Right lung (tissue), 5 donors: ENCODE measurements around the gene TMEM95. TPM values are rescaled to one million over a fixed set of nuclear protein-coding genes. Genes with fewer than 3 reads are reported as not detected.
"Not testable (repeated sequence)": the region's sequence is repeated elsewhere in the genome, so short reads cannot be mapped to it uniquely, and the experiment has no call there.

Experiments
- DNase-seq, 2 donors: peaks; one replicate each; pipeline ENCODE4 v3.0.0-alpha.2; 2013
- polyA plus RNA-seq, 5 donors: library from polyadenylated mRNA; unstranded; fragments of 120-200 nt; gene quantifications; one replicate each; pipeline versions ENCODE4 v1.2.1 to v1.2.3, GENCODE V29; 2013; ENCODE audit warnings: inconsistent platforms in 1 of 5, low replicate concordance in 1 of 5; ENCODE audit not compliant: insufficient read length in 5 of 5, insufficient read depth in 1 of 5

Gene TMEM95
- polyA plus RNA-seq, 5 donors = not detected

DNA sequence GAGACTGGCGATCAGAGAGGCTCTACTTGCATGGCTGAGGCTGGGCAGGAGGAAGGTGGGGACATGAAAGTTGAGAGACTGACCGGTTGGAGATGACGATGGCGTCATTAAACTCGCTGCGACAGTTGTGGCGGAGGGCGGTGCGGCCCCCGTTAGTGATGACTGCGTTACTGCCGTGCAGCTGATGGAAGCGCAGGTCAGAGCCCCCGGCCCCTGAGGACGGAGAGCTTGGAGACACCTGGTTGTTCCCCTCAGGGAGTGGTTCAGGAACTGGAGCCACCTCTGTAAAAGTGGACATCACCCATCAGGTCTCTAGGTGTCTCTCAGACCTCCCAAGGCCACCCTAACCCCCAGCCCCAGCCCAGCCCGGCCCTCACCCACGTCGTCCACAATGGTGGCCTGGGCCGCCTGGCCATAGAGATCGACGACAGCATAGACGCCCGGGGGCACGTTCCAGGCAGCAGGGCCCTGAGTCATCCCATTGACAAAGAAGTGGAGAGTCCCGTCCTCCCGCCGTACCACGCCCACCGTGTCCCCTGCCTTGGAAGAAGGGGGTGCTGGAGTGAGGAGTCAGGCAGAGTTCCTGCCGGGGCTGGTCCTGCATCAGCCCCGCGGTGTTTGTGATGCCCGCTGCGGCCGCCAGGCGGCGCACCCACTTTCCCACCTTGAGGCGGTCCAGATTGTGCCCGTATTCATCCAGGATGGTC, 31.1 kb upstream of the TMEM95 start:
- no peak for DNase-seq

DNA sequence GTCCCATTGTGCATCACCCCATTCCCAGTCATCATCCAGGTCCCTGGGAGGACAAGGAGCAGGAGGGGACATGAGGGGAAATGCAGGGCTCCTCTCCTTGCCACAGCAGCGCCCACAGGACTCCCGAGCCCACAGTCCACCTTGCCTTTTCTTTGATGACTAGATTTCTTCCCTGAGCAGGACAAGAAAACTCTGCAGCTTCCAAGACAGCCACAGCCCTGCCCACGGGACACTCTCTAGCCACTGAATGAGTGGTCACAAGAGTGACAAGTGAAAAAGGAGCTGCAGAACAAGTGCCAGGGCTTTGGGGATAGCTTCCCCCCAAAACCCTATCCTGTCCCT, 30.5 kb upstream of the TMEM95 start:
- no peak for DNase-seq

DNA sequence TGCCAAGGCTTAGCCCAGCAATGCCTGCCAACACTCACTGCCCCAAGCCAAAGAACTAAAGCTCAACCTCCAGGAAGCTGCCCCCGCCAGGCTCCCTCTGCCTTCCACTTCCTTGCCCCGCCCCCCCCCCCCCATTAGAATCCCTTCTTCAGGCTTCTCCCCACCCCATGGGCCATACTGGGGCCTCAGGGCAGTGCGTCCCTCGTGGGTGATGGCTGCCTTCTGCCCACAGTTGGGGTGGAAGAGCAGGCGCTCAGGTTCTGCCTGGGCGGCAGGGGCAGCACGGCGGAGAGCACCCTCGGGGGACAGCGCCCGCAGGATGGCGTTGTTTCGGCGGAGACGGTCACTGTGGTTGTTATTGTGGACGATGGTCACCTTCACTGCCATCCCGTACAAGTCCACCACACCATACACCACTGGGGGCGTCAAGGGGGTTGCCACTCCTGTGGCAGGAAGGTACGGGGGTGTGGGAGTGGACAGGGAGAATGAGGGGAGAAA, 29.9 kb upstream of the TMEM95 start:
- no peak for DNase-seq

DNA sequence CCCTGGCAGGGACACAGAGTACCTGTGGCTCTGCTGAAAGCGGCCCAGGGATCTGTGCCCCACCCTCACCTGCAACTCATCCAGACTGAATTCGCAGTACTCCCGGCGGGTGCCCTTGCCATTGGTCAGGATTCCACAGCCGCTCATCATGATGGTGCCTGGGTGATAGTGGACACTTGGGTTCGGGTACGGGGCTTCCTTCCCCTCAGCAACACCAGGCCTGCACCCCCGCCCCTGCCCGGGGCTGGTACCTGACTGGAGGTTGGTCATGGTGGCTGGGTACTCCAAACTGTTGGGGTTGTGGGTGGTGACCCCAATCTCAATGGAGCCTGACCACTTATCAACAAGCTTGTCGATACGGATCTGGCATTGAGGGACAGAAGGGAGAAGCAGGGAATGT, 28.8 kb upstream of the TMEM95 start:
- DNase-seq = no peak

DNA sequence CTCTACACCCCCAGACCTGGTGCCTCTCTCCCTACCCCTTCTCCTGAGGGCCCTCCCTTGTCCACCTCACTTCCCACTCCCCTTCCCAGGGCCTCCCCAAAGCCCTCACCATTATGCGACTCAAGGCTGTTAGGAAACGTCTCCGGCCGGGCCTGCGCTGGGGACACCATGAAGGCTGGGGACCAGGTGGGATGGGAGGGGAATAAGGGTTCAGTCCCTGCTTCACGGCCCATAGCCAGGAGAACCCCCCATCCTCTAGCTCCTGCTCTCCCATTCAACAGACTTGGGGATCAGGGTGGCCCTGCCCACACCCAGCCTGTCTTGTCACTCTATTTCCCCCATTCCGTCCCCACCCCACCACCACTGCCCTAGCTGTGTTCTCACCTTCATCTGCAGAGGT, 27.9 kb upstream of the TMEM95 start:
- no peak for DNase-seq

DNA sequence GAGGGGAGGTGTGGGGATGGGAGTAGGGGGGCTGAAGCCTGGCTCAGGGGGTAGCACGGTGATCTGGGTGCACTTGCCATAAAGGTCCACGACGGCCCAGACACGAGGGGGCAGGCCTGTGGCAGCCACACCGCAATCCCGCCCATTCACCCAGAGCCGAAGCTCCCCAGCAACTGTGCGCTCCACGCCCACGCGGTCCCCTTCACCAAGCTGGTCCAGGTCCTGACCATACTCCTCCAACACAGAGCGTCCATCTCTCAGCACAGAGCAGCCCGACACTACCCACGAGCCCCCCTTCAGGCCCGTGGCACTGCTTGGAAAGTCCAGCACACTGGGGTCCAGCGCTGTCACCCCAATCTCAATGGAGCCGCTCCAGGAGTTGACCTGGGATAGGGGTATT, 27.5 kb upstream of the TMEM95 start:
- DNase-seq = no peak

DNA sequence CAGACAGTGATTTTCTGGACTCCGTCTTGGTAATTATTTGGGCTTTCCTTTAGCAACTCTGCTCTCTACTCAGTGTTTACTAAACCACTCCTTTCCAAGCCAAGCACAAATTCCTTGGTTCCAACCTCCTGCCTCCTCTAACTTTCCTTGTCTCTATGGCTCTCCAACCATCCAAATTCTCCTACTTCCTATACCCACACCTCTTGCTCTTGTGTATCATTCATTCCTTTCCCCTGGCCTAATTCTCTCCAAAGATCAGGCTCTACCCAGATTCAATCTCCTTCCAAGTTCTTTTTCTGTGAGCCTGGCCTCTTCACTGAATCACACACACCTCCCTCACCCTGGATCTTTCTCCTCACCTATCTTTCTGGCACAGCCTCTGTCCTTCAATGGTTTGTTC, 26.9 kb upstream of the TMEM95 start:
- DNase-seq = no peak

DNA sequence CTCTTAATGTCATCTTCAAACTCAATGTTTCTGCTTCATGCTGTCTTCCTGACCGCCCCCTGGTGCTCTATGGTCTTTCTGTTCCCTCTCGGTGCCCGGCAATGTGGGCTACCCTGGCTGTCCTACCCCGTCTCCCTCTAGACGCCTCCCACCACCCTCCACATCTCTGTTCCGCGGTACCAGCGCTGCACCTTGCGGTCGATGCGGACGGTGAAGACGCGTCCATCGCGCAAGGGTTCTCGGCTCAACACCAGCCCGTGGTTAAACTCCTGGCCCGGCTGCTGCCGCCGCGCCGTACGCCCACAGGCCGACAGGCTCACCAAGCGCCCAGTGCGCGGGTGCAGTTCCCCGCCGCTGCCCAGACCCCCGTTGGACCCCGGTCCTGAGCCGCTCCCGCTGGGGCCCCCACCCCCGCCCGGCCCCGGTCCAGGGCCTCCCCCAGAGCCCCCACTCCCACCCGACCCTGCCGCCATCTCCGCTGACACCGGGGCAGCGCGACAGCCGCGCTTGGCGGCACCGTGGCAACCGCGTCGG, 26.0 kb upstream of the TMEM95 start, which contains the start of gene NEURL4:
Gene NEURL4, minus strand, starts transcription at position 496 of the 534 bp plus-strand sequence. Its CDS starts 23 bp downstream, at position 473.
- DNase-seq = no peak

DNA sequence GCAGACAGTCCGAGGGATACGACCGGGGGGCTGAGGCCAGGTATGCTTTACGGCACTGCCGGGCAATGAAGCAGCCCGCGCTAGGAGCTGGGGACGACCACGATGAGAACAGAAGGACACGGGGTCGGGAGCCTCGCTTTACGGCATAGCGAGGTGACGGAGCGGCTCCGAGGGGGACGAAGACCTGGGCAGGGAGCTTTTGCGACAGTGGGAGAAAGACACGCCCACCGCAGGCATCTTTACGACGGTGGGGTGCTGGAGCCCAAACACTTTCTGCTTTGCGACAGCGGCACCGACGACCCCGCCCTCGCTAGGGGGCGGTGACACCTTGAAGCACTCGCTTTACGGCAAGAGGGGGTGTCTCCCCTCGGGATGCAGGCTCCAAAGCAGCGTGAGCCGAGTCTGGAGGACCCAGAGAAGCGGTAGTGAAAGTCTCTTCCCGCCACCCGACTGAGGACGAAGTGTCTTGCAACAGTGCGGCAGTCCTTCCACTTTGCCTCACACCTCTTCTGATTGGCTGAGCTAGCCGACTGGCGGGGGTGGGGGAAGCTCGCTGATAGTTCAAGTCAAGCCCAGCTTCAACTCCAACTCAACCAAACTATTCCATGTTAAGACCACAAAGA, 25.5 kb upstream of the TMEM95 start:
- peak; percentile 99 for DNase-seq

DNA sequence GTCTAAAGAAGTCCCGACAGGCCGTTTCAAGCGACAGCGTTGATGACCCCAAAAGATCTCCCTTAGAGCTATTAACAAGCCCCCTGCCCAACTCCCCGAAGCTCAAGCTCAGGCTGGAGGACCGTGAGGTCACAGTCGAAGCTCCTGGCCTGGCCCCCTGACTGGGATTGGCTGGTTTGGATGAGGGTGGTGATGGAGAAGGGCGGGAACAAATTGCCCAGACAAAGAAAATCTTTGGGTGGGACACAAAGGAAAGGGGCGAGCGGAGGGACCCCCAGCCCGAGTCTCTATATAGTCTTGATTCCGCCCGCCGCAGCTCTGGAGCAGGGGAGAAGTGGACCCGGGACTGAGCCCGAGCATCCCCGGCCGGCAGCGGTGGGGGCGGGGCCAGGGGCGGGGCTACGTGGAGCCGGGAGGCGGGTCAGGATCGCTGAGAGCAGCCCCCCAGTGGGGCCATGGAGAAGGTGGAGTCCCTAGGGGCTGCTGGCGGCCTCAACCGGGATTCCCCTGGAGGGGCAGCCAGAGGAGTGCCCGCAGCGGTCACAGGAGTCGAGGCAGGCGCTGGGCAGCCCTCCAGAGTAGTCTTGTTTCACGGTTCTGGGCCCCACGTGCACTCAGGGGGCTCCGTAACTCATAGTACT, 24.8 kb upstream of the TMEM95 start:
- DNase-seq = peak in 1 of 2 donors; percentile 79

DNA sequence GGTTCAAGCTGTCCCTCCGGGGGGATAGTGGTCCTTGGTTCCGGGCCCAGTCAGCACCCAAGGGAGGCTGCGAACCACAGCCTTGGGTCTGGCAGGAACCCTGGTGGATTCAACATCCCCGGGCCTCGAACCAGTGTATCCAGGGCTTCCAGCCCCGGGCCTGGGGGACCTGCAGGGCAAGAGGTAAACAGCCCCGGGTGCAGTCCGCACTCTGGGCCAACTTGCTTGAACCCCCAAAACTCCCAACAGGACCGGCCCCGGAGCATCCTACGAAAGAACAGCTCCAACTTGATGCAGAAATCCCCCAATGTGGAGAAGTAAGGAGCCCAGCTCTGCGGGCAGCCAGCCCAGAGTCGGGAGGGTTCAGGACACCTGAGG, 24.3 kb upstream of the TMEM95 start:
- no peak for DNase-seq

DNA sequence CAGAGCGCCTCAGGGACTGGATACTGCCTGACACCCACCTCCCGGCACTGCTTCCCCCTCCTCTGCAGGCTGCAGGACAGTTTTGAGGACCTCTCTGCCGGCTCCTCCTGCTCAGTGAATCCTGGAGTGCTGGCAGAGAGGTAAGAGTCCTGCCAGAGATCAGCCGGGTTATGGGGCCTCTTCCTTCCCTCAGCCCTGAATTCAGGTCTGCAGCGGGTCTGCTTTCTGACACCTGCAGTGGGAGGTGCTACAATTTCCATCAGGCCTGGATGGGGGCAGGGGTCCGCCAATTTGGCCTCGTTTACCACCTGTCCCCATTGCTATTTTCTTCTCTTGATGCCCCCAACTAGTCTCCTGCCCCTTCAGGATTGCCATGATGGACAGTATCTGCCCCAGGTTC, 22.8 kb upstream of the TMEM95 start:
- no peak for DNase-seq

DNA sequence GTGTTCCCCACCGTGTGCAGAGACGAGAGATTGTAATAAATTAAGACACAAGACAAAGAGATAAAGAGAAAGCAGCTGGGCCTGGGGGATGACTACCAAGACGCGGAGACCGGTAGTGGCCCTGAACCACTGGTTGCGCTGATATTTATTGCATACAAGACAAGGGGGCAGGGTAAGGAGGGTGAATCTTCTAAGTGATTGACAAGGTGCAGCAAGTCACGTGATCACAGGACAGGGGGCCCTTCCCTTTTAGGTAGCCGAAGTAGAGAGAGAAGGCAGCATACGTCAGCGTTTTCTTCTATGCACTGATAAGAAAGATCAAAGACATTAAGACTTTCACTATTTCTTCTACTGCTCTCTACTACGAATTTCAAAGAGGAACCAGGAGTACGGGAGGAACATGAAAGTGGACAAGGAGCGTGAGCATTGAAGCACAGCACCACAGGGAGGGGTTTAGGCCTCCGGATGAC, 22.3 kb upstream of the TMEM95 start:
- DNase-seq = not testable (repeated sequence)

DNA sequence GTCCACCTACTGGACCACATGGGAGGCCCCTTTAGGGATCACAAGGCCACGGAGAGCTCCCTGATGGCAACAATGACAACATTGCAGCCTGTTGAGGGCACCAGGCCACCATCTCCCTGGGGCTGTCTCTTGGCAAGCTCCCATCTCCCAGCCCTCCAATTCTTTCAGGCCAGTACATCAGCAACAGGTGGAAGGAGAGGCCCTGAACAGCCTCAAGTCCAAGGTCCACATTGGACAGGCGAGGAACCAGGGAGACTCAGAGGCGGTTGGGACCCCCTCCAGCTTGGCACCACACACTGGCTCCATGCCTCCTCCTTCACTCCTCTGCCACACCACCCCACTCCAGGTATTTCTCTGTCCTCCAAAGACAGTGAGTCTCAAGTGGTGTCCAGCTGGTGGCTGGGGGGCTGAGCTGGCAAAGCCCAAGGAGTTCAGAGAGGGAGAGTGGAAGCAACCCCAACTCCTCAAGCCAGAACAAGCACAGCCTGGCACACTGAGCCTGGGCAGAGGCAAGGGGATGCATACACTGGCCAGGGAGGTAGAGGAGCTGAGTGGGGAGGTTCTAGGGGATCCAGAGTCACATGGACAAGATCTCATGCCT, 19.9 kb upstream of the TMEM95 start:
- DNase-seq = no peak

DNA sequence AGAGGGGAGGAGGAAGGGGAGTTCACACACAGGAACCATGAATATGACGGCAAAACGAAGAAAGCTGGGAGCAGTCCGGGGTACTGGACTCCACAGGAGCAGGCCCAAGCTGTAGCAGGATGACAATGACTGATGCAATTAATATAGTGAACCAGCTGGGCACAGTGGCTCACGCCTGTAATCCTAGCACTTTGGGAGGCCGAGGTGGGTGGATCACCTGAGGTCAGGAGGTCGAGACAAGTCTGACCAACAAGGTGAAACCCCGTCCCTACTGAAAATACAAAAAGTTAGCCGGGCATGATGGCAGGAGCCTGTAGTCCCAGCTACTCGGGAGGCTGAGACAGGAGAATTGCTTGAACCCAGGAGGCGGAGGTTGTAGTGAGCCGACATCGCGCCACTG, 19.2 kb upstream of the TMEM95 start:
- DNase-seq = not testable (repeated sequence)

DNA sequence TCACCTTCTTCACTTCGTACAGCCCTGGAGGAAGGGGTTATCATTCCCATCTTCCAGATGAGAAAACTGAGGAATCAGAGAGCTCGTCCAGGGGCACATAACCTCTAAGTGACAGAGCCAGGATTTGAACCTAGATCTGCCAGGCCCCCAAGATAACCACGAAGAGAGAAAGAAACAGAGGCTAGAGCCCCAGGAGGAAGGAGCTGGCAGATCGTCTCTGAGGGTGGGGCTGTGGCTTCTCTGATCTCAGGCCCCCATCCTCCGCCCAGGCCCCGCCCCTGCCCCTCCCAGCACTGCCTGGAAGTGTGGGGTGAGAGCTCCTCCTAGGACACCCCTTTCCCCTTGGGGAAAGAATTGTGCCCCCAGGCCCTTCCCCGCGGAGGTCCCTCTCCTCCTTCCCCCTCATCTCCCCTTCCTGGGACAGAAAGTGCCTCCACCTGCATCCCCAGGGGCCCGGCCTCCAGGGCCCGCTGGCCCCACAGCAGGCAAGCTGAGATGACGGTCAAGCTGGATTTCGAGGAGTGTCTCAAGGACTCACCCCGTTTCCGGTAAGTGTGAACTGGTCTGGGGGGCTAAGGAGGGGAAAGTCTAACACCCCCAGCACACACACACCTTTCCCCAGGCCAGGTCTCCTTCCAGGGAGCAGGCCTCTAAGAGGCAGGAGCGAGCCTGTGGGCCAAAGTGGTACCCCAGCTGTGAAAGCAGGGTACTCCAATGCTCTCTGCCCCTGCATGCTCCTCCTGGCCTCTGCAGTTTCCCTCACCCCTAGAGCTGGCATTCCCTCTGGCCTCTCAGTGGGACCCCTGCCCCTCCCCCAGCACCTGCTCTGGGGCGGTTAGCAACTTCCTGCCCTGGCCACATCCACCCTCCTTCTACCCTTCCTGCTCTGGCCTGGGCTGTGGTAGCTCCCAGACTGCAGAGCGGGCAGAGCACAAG, 18.4 kb upstream of the TMEM95 start, which contains the start of gene ACAP1:
Gene ACAP1, plus strand, starts transcription at position 290 of the 936 bp plus-strand sequence. Its CDS starts 206 bp downstream, at position 496.
- DNase-seq = no peak

DNA sequence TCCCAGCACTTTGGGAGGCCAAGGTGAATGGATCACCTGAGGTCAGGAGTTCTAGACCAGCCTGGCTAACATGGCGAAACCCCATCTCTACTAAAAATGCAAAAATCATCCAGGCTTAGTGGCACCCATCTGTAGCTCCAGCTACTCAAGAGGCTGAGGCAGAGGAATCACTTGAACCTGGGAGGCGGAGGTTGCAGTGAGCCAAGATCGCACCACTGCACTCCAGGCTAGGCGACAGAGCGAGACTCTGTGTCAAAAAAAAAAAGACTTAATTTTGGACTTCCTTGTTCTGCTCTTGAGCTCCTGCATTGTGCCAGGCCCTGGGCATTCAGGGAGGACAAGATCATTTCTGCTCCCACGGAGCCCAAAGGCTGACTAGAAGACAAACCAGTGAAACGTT, 17.4 kb upstream of the TMEM95 start:
- not testable (repeated sequence) for DNase-seq

DNA sequence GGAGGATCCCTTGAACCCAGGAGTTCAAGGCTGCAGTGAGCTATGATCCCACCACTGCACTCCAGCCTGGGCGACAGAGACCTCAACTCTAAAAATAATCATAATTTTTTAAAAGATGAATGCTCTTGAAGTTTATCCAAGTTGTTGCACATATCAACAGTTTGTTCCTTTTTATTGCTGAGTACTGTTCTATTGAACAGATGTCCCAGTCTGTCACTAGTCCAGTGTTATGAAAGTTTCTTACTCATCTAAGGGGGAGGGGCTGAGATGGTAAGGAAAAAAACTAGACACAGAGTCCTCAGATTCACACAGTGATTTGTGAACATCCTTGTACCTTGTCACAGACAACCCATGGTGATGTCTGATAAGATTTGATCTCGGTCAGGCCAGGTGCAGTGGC, 14.8 kb upstream of the TMEM95 start:
- no peak for DNase-seq

DNA sequence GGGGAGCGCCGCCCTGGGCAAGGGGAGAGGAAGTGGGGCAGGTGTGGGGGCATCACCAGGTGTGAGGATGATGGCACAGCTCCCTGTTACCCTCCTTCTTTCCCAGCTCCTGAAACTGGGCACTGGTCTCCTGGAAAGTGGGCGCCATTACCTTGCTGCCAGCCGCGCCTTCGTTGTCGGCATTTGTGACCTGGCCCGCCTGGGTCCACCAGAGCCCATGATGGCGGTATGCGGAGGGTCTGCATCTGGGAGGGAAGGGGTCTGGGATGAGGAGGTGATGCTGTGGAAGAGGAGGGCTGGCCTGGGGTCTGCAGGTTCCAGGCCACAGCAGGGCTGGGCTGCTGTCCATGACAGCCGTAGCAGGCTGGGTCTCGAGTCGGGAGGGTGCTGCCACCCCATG, 13.1 kb upstream of the TMEM95 start:
- no peak for DNase-seq

DNA sequence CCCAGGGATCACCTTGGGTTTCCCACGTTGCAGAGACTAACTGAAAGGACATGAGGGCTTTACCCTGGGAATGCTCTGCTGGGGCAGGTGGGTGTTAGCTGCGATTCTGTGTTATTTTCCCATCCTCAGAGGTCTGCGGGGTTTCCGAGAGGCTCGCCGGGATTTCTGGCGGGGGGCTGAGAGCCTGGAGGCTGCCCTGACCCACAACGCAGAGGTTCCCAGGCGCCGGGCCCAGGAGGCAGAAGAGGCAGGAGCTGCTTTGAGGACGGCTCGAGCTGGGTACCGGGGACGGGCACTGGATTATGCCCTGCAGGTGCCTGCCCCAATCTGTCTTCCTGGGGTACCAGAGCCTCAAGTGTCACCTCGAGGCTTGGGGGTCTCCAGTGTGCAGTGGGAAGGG, 11.7 kb upstream of the TMEM95 start:
- no peak for DNase-seq
